Panc1 (cell line): ENCODE results near the gene AIFM1. TPM values are rescaled to one million over a fixed set of nuclear protein-coding genes. Genes with fewer than 3 reads are reported as not detected.

Source experiments
- ATAC-seq: fragments of 200-7000 bp; cut with Tn5 transposase; 2 replicates; pipeline ENCODE4 v1.9.1; 2020; ENCODE audit warnings: mild to moderate bottlenecking, moderate library complexity
- BruUV-seq: library from RNA; stranded (reverse); fragments of 400-500 nt; replicated peaks from 2 replicates; lab custom pipeline; 2021; lab: Mats Ljungman, UMichigan
- CTCF ChIA-PET: fragments of 300-600 bp; sonication (Branson Sonifier 250); formaldehyde crosslinking; loops from one replicate; lab custom pipeline; 2022; ENCODE audit warnings: antibody characterized with exemption; lab: Charles Lee
- POLR2A ChIA-PET: fragments of 300-600 bp; sonication (Branson Sonifier 250); formaldehyde crosslinking; loops from one replicate; lab custom pipeline; 2022; ENCODE audit warnings: antibody characterized with exemption; lab: Charles Lee
- DNase-seq: peaks from one replicate; pipeline ENCODE4 v3.0.0-alpha.2; 2010; ENCODE audit warnings: low read depth, low spot score
- H3K27ac ChIP-seq: 2 replicates; pipeline ENCODE4 v1.5.1; 2011; ENCODE audit warnings: mild to moderate bottlenecking, low read length, inconsistent platforms
- H3K27me3 ChIP-seq: fragments of 200-500 bp; sonication (Bioruptor generic); 2 replicates; pipeline ENCODE4 v1.6.0; 2014; ENCODE audit warnings: low read length, inconsistent platforms; ENCODE audit not compliant: control insufficient read depth, insufficient read depth
- H3K36me3 ChIP-seq: fragments of 200-500 bp; sonication (Bioruptor generic); 2 replicates; pipeline ENCODE4 v1.5.1; 2014; ENCODE audit warnings: inconsistent platforms, mild to moderate bottlenecking, low read length, moderate library complexity; ENCODE audit not compliant: control insufficient read depth, insufficient read depth
- H3K4me1 ChIP-seq: 2 replicates; pipeline ENCODE4 v1.5.1; 2011; ENCODE audit warnings: inconsistent platforms, mild to moderate bottlenecking, low read length, moderate library complexity; ENCODE audit not compliant: control insufficient read depth, insufficient read depth
- H3K4me3 ChIP-seq, 2 experiments: 2 replicates each; pipeline ENCODE4 v1.5.1; 2011 to 2012; ENCODE audit warnings: low read depth in 2 of 2, low read length in 2 of 2, mild to moderate bottlenecking in 2 of 2, inconsistent platforms in 1 of 2, moderate library complexity in 1 of 2
- H3K9me3 ChIP-seq: fragments of 200-500 bp; sonication (Bioruptor generic); 2 replicates; pipeline ENCODE4 v1.5.1; 2014; ENCODE audit warnings: low read depth, mild to moderate bottlenecking, inconsistent platforms, low read length, moderate library complexity; ENCODE audit not compliant: control insufficient read depth, insufficient read depth
- CTCF ChIP-seq: fragments of 450-650 bp; IDR thresholded peaks from 2 replicates; pipeline ENCODE4 v1.5.1; 2017; ENCODE audit warnings: mild to moderate bottlenecking
- POLR2AphosphoS5 ChIP-seq: IDR thresholded peaks from 2 replicates; pipeline ENCODE4 v1.6.1; 2012; ENCODE audit warnings: mild to moderate bottlenecking, low read depth, low read length, moderate library complexity
- REST ChIP-seq, 2 experiments: IDR thresholded peaks; 2 replicates each; pipeline ENCODE4 v1.6.1; 2011 to 2012; ENCODE audit warnings: low read depth in 2 of 2, control low read depth in 1 of 2, low read length in 1 of 2, mild to moderate bottlenecking in 1 of 2, moderate library complexity in 1 of 2; ENCODE audit not compliant: insufficient read depth in 1 of 2
- SIN3A ChIP-seq: IDR thresholded peaks from 2 replicates; pipeline ENCODE4 v1.6.1; 2012; ENCODE audit warnings: low read depth, mild to moderate bottlenecking, low read length, moderate library complexity, borderline replicate concordance; ENCODE audit not compliant: insufficient read depth
- TCF7L2 ChIP-seq: IDR thresholded peaks from 2 replicates; pipeline ENCODE4 v1.6.1; 2011; ENCODE audit warnings: mild to moderate bottlenecking, low read depth, low read length, inconsistent platforms
- in situ Hi-C: cut with HindIII; loops from 2 replicates; pipeline ENCODE4 v1.10.0; 2016; ENCODE audit warnings: low sequenced_read_pairs, low pct_unique_long_range_greater_than_20kb
- intact Hi-C: fragments of 100-400 bp; cut with micrococcal nuclease; formaldehyde crosslinking; loops from one replicate; pipeline ENCODE4 v1.10.0; 2022; ENCODE audit not compliant: unreplicated experiment
- total RNA-seq: library from RNA; stranded (reverse); gene quantifications from one replicate; pipeline ENCODE4 v1.2.1, GENCODE V29; 2021; ENCODE audit not compliant: unreplicated experiment

AIFM1 gene
- total RNA-seq, 1 experiment from 2014 or later, result 96.6 TPM

- Histone ChIP-seq H3K4me1 (peaks cover 32% of the 10 kb centered on the region), H3K27ac (peak overlapping the region; percentile 74), H3K4me3 (peak overlapping the region; percentile 64 to 75), H3K27me3 (no peaks in the 10 kb centered on the region), H3K9me3 (no peaks in the 10 kb centered on the region), H3K36me3 (no peaks in the 10 kb centered on the region)
- intact Hi-C loops (no loop called here), in situ Hi-C loops (no loop called here)
- ChIA-PET POLR2A (interaction anchor here (0.5 to 0.7 kb wide), 2 partner anchors 214 to 338 kb away, joined by 3 to 5 read pairs; no protein-coding TSS in a partner anchor), CTCF (no interaction called here)
- DNase-seq (no peak), ATAC-seq (peak; percentile 87)
- BruUV-seq, result no TSS peak
- TF ChIP-seq TCF7L2 (no peak), SIN3A (no peak), CTCF (no peak), REST (IDR thresholded peaks at IDR 0.05; ENCODE audit: insufficient read depth in 1 of 2, low read depth in 2 of 2, low read length in 1 of 2) (no peak), POLR2AphosphoS5 (no peak; the same call in 1 of the 2 replicates)
These were observed 5.3 kb upstream of the AIFM1 start for GRCh38 chrX:130170752-130171445.

- POLR2A ChIA-PET, result no interaction called here
- no TSS peak for BruUV-seq
- Histone ChIP-seq H3K4me1 (peaks cover 30% of the 10 kb centered on the region), H3K36me3 (no peaks in the 10 kb centered on the region), H3K4me3 (peak overlapping the region; percentile 94), H3K9me3 (no peaks in the 10 kb centered on the region), H3K27me3 (no peaks in the 10 kb centered on the region), H3K27ac (peak overlapping the region; percentile 92)
- ATAC-seq (no peak), DNase-seq (no peak)
- in situ Hi-C loops, result no loop called here
- TF ChIP-seq CTCF (no peak), TCF7L2 (no peak), SIN3A (no peak), REST (IDR thresholded peaks at IDR 0.05; ENCODE audit: insufficient read depth in 1 of 2, low read depth in 2 of 2, low read length in 1 of 2) (no peak), POLR2AphosphoS5 (no peak)
- CTCF ChIA-PET, result no interaction called here
- intact Hi-C loops, result no loop called here
These were observed 1.4 kb upstream of the AIFM1 start for GRCh38 chrX:130167040-130167439.
